ENCODE measurements around the gene OAF.

The OAF gene

GRCh38 chr11:120211522-120212258, 858 bp downstream of the OAF start:
- peak overlapping the region; percentile 47 to 83 for H3K27ac ChIP-seq
- no peak for DNase-seq (ENCODE audit: low spot score)
- no peak for TF ChIP-seq CTCF (IDR thresholded peaks at IDR 0.05)
- peak overlapping the region; percentile 84 for H3K4me3 ChIP-seq

DNA sequence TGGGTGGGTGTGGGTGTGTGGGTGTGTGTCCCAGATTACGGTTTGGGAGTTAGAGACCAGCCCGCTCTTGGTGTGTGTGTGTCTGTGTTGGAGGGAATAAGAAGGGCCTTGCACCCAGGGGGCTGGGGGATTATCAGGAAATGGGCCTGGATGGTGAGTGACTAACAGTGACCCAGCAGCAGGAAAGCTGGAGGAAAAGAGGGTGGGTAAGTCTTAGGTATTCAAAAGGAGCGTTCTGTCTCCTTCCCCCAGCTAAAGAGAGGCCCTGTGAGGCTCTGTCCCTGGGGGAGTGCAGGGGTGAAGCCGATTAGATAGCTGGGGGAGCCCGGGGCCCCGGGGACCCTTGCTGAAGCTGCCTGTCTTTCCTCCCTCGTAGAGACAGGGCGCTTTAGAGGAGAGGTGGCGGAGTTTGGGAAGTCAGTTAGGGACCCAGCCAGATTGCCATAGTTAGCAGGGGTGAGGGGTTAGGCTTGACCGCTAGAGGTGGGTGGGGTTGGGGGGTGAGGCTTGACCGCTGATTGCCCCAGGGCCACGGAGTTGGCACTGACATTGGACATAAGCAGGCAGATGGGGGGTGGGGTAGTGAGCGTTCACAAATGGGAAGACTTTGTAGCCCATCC, 1.5 kb downstream of the OAF start:
- DNase-seq (ENCODE audit: low spot score), result no peak
- TF ChIP-seq CTCF (IDR thresholded peaks at IDR 0.05), result no peak
- Histone ChIP-seq H3K27ac (peak overlapping the region; percentile 6 to 83), H3K4me3 (peak overlapping the region; percentile 84)

- DNase-seq (ENCODE audit: low spot score), result no peak
- no peak for TF ChIP-seq CTCF (IDR thresholded peaks at IDR 0.05)
- Histone ChIP-seq H3K27ac (peak overlapping the region in 1 of 2 donors; percentile 83), H3K4me3 (peak overlapping the region; percentile 84)
Observed at GRCh38 chr11:120212926-120213325, 2.1 kb downstream of the OAF start.

DNA sequence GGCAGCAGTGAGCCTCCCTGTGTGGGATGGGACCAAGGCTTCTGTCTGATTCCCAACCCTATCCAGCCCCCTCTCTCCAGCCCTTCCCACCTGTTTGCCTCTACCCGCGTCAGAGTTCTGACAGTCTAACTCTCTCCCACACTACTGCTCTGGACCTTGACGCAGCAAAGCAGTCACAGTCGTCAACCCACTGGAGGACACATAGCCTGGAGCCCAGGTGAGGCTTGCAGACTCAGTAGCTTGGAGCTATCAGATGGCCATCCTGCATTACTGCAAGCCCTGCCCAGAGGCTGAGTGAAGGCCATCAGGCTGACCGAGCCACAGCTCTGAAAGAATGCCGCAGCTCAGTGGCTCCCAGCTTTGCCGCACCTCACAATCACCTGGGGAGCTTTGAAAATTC, 3.7 kb downstream of the OAF start:
- no peak for DNase-seq (ENCODE audit: low spot score)
- H3K27ac ChIP-seq, result no peak overlapping the region
- TF ChIP-seq CTCF (IDR thresholded peaks at IDR 0.05), result no peak
- H3K4me3 ChIP-seq, result no peak overlapping the region

GRCh38 chr11:120215634-120216033, 4.8 kb downstream of the OAF start:
- TF ChIP-seq CTCF (IDR thresholded peaks at IDR 0.05), result no peak
- peak overlapping the region; percentile 45 to 67 for H3K27ac ChIP-seq
- no peak for DNase-seq (ENCODE audit: low spot score)
- H3K4me3 ChIP-seq, result no peak overlapping the region

- Histone ChIP-seq H3K4me3 (no peak overlapping the region), H3K27ac (peak overlapping the region in 1 of 2 donors; percentile 67)
- DNase-seq (ENCODE audit: low spot score), result no peak
- no peak for TF ChIP-seq CTCF (IDR thresholded peaks at IDR 0.05)
Observed at GRCh38 chr11:120216426-120217102, 5.7 kb downstream of the OAF start.

Measured in coronary artery (tissue), 2 donors.